Measurements from ENCODE around the gene CFI.

The CFI gene

GRCh38 chr4:109733728-109734127 lies 68.1 kb downstream of the CFI start:
- no peak for DNase-seq (ENCODE audit: low read depth in 2 of 3, low spot score in 2 of 3)

GRCh38 chr4:109730619-109731545 lies 70.9 kb downstream of the CFI start:
- no peak for DNase-seq (ENCODE audit: low read depth in 2 of 3, low spot score in 2 of 3)

DNA sequence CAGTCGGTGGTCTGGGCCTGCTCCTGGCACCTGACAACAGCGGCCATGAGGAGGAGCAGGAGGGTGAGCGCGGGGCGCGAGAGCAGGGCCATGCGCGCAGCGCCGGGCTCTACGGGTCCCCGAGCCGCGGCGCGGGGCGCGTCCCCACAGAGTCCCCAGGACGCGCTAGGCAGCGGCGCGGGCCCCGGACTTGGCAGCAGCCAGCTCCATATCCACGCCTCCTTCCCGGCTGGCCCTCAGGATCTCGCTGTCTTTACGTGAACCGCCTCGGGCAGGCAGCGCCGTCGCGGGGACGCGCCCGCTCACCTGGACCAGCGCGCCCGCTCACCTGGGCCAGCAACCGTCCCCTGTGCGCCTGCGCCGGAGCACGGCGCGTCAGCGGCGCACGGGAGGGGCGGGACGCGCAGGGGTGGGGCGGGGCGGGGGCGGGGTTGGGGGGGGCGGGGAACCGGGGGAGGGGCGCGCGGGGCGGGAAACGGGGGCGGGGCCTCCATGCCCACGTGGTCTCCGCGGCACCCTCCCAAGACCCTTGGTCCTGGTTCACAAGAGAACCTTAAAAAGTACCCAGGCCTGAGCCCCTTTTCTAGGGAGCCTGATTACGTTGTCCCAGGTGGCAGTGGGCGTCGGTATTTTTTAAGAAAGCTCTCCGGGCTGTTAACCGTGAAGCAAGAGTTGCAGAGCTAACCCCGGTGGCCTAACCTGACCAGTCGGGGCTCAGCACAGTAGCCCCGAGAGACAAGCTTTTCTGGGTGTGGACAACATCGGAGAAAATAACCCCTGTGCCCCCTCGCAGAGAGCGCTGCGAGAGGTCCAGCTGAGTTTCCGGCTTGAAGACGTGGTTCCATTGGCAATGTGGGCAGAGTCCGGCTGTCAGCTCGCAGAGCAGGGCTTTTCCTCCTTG lies 71.8 kb downstream of the CFI start, which contains the start of gene PLA2G12A:
Gene PLA2G12A (minus strand): TSS at position 353 of the 901 bp plus-strand sequence. CDS start 261 bp downstream, at position 92.
- DNase-seq (ENCODE audit: low read depth in 2 of 3, low spot score in 2 of 3) = peak; percentile 42 to 58 (median 53)

DNA sequence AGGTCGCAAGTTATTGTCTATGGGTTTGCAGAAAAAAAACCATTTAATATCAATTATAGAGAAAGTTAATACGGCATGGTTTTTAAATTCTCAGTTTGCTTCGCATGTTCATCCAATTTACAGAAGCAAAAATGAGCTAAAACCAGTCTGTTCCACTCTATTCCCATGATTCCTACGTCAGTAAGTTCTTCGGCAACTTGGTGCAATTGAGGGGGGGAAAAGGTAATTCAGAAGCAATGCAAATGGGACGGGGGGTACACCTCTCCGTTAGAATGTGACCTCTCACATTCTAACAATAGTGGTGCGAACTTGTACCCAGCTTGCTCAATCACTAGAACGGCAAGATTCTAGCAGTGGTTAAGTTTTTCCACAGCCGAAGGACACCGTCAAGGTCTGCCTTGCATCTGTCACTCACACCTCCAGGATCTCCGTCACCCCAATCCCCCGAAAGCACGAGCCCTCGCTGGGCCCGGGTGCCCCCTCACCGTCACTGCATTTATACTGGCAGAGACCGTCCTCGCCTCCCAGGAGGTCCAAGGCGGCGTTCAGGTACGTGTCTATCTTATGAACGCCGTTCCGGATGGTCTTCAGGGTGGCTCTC lies 72.6 kb downstream of the CFI start:
- peak in 1 of 3 experiments; percentile 4 for DNase-seq (ENCODE audit: low read depth in 2 of 3, low spot score in 2 of 3)

GRCh38 chr4:109728385-109728784 lies 73.4 kb downstream of the CFI start:
- DNase-seq (ENCODE audit: low read depth in 2 of 3, low spot score in 2 of 3) = no peak

DNA sequence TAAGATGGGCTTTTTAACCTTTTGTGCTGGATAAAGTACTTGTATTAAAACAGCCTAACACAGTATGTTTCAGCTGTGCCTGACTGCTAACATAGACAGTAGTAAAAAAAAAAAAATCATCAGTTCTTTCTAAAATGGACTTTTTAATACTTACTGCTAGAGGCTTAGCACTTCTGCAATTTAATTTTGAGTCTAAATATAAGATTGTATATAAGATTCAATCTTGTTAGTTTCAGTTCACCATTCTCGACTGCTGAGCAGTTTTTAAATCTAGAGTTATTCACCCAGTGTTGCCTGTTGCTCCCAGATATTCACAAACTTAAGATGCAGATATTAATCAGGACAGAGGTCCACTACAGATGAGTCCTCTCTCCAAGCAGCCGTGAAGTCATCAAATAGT lies 78.7 kb downstream of the CFI start:
- no peak for DNase-seq (ENCODE audit: low read depth in 2 of 3, low spot score in 2 of 3)

DNA sequence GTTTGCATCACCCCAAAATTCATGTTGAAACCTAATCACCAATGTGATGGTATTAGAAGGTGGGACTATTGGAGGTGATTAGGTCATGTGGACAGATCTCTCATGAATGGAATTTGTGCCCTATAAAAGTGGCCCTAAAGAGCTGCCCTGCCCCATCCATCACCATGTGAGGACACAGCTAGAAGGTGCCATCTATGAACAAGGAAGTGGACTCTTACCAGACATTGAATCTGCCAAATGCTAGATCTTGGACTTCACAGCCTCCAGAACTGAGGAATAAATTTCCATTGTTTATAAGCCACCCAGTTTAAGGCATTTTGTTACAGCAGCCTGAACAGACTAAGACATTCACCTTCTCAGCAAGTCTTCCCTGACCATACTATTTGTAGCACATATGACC lies 79.4 kb downstream of the CFI start:
- DNase-seq (ENCODE audit: low read depth in 2 of 3, low spot score in 2 of 3) = no peak

GRCh38 chr4:109721033-109721432 lies 80.8 kb downstream of the CFI start:
- DNase-seq (ENCODE audit: low read depth in 2 of 3, low spot score in 2 of 3) = no peak

DNA sequence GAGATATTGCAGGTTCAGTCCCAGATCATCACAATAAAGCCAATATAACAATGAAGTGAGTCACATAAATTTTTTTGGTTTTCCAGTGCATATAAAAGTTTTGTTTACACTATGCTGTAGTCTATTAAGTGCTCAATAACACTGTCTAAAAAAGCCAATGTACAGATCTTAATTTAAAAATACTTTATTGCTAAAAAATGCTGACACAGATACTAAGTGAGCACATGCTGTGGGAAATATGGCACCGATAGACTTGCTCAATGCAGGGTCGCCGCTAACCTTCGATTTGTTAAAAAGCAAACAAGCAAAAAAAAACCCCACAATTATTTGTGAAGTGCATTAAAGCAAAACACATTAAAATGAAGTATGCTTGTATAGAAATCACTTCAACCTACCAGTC lies 82.2 kb downstream of the CFI start:
- DNase-seq (ENCODE audit: low read depth in 2 of 3, low spot score in 2 of 3) = no peak

GRCh38 chr4:109718759-109719158 lies 83.0 kb downstream of the CFI start:
- no peak for DNase-seq (ENCODE audit: low read depth in 2 of 3, low spot score in 2 of 3)

DNA sequence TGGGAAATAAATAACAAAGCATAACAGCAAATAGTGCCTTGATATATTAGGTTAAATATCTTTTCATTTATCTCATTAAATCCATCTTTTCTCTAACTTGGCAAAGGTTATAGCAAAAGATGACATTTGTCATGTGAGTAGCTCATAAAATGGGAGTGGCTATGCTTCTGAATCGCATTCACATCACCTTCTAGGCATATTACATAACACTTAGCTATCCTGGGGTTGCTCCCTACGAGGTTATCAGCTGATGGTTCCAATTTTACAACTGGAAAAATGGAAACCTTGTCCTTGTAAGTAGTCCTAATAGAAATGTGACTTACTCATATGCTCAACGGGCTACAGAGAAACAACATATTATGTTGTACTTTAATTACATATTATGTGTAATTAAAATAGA lies 88.3 kb downstream of the CFI start:
- no peak for DNase-seq (ENCODE audit: low read depth in 2 of 3, low spot score in 2 of 3)

DNA sequence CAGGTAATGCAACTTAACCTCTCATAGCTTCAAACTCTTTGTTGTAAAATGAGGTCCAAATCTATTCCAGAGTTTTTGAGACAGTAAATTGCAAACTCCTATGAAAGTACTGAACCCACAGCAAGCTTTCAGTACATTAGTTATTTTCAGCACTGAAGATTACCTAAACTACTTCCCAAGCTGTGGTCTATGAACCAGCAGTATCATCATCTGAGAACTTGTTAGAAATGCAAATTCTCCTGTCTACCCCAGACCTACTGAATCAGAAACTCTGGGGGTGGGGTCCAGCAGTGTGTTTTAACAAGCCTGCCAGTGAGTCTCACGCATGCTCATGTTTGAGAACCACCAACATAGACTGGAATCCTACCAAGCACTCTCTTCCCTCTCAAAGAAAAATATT lies 92.8 kb downstream of the CFI start:
- DNase-seq (ENCODE audit: low read depth in 2 of 3, low spot score in 2 of 3) = no peak

GRCh38 chr4:109708435-109708834 lies 93.4 kb downstream of the CFI start:
- no peak for DNase-seq (ENCODE audit: low read depth in 2 of 3, low spot score in 2 of 3)

DNA sequence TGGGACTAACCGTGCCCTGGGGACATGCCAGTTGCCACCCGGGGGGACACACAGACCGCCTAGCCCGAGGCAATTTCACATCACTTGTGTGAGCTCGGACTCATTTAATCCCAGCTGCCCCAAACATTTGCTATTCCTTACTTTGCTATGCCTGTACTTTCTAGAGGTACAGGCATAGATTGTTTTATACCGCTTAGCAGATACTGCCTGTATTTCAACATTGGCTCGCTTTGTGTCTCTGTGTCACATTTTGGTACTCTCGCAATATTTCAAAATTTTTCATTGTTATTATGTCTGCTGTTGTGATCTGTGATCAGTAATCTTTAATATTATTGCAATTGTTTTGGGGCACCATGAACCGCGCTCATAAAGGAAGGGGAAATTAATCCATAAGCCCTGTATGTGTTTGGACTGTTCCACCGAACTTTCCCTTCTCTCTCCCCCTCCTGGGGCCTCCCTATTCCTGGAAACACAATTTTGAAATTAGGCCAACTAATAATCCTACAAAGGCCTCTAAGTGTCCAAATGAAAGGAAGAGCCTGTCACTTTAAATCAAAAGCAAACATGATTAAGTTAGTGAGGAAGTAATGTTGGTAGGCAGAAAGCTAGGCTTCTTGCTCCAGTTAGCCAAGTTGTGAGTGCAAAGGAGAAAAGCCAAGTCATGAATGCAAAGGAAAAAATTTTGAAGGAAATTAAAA lies 98.0 kb downstream of the CFI start:
- DNase-seq (ENCODE audit: low read depth in 2 of 3, low spot score in 2 of 3) = no peak

DNA sequence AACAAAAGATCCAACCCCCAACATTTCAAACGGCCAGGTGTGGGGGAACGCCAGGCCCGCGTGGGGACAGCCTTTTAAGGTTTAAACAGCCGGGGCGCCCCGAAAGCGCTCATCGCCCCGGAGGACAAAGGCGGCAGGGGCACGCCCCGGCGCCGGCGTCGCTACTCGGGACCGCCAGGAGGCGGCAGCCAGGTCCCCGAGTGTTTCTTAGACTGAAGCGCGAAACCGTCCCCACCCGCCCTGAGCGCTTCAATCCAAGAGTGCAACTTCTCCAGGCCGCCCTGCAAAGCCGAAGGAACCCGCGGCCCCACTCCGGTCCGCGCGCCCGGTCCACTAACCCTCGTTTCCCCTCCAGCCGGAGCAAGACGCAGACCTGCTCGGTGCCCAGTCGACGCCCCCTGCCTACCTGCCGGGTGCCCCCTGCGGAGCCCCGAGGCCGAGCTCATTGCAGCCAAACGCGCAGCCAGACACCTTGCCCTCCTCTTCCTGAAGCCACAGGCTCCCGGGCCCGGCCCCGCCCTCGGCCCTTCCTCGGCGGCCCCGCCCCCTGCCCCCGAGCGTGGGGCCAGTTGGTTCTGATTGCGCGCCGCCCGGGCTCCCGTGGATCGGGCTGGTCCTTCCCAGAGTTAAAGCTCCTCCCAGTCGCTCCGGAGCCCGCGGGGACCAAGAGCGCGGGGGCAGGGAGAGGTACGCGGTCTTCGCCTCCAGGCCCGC lies 98.7 kb downstream of the CFI start, which contains the start of gene CASP6:
Gene CASP6 (minus strand): TSS at position 496 of the 714 bp plus-strand sequence. CDS start 50 bp downstream, at position 446.
- DNase-seq (ENCODE audit: low read depth in 2 of 3, low spot score in 2 of 3) = peak; percentile 24 to 46 (median 43)

- no peak for DNase-seq (ENCODE audit: low read depth in 2 of 3, low spot score in 2 of 3)
Observed at GRCh38 chr4:109701566-109702410, 100.0 kb downstream of the CFI start.

DNA sequence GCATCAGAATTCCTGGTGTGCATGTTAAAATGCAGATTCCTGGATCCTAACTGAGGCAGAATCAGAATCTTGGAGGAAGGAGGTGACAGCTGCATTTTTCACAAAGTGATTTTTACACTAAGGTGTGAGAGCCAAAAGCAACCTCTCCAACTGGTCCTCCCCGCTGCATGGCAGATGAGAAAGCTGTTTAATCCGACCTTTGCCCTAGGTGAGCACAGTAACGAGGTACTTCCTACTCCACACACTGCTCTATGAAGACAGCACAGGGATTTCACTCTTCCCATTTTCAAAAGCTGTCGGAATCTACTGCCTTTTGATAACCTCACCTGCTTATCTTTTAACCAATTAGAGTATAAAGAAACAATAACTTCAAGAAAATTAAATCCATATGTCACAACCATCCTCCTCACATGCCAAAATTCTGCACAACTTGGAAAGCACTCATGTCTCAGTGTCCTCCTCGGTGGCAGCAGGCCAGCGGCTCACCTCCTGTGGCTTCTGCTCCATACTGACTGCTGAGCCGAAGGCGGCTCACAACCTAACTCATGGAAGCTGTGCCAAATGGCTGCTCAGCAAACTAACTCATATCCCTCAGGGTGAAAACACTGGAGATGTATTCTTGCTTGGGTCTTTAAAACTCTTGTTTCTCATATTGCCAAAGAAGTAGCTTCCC lies 102.1 kb downstream of the CFI start:
- no peak for DNase-seq (ENCODE audit: low read depth in 2 of 3, low spot score in 2 of 3)

- no peak for DNase-seq (ENCODE audit: low read depth in 2 of 3, low spot score in 2 of 3)
Observed at GRCh38 chr4:109698656-109699055, 103.1 kb downstream of the CFI start.

All from activated CD8-positive, alpha-beta memory T cell treated with anti-CD3 and anti-CD28 coated beads for 48 hours (primary cell).